SH-SY5Y (cell line): Measurements from ENCODE around the gene AFF3.

Experiments
- GATA2 ChIP-seq: IDR thresholded peaks from 2 replicates; pipeline ENCODE4 v1.6.1; 2011; ENCODE audit warnings: mild to moderate bottlenecking, low read depth, low read length
- GATA3 ChIP-seq: IDR thresholded peaks from 2 replicates; pipeline ENCODE4 v1.6.1; 2011; ENCODE audit warnings: low read depth, mild to moderate bottlenecking, low read length, moderate library complexity

- TF ChIP-seq GATA2: no peak
- no peak for TF ChIP-seq GATA3
These were observed 489.5 kb downstream of the AFF3 start for GRCh38 chr2:99652862-99653261.
